Measurements from ENCODE around the gene CCDC183. TPM values are rescaled to one million over a fixed set of nuclear protein-coding genes. Genes with fewer than 3 reads are reported as not detected.

The CCDC183 gene
- total and polyA plus RNA-seq, 2 of the 4 experiments (the other 2 are of a cell fraction), result under 0.01 to 0.29 TPM

- no peak for TF ChIP-seq CTCF (conservative IDR thresholded peaks at IDR 0.05; ENCODE audit: low read depth, low read length)
Measured at GRCh38 chr9:136845465-136846260, 49.5 kb downstream of the CCDC183 start (continued).
